GM19025 (cell line): ENCODE data around the gene ZNF106.
A peak's percentile ranks its signal among the peaks of the same experiment; 100 is the strongest.

Experiments
- ATAC-seq: cut with Tn5 transposase; IDR thresholded peaks from one replicate; pipeline ENCODE4 v1.9.1; 2021; ENCODE audit warnings: mild to moderate bottlenecking, low read depth, moderate library complexity; ENCODE audit not compliant: unreplicated experiment

The ZNF106 gene

GRCh38 chr15:42483677-42484076, 7.3 kb downstream of the ZNF106 start:
- ATAC-seq: no peak

- no peak for ATAC-seq
Observed at GRCh38 chr15:42482701-42483100, 8.2 kb downstream of the ZNF106 start.

- no peak for ATAC-seq
Observed at GRCh38 chr15:42474827-42475226, 16.1 kb downstream of the ZNF106 start.

GRCh38 chr15:42471002-42471401, 19.9 kb downstream of the ZNF106 start:
- no peak for ATAC-seq

- no peak for ATAC-seq
Observed at GRCh38 chr15:42465520-42466259, 25.3 kb downstream of the ZNF106 start.

- ATAC-seq: no peak
Observed at GRCh38 chr15:42461261-42461660, 29.7 kb downstream of the ZNF106 start.

GRCh38 chr15:42457445-42458442, 33.2 kb downstream of the ZNF106 start:
- ATAC-seq: peak; percentile 64

DNA sequence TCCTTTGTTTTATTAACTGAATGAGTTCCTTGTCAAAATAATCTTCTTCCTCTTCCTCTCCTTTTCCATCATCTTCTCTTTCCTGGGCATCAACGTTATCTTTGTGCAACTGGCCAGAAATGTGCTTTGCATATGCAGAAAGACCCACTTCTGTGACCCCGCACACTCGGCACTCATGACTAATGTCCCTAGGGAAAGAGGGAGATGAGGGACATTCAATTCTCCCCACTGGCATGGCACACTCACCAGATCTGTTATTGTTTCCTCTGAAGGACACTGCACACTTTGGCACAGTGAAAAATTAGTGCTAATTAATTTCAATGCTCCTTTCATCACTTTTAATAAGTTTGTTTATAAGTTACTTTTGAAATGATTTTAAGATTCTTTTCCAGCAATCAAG, 34.0 kb downstream of the ZNF106 start:
- ATAC-seq: no peak

GRCh38 chr15:42456531-42456930, 34.4 kb downstream of the ZNF106 start:
- no peak for ATAC-seq

DNA sequence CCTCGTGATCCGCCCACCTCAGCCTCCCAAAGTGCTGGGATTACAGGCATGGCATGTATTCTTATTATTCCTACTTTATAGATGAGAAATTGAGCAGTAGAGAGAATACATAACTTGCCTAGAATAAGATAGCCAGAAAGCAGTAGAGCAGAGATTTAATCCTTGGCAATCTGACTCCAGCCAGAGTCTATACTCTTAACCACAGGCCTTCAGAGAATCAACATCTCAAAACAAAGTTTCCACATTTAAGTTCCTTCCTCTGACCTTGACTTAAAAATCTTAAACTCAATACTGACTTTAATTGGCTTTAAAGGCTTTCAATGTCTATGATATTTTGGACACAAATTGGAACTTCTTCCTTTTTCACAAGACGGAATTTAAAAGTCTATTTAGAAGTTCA, 37.1 kb downstream of the ZNF106 start:
- no peak for ATAC-seq

GRCh38 chr15:42450425-42450790, 40.5 kb downstream of the ZNF106 start:
- ATAC-seq: no peak

- no peak for ATAC-seq
Observed at GRCh38 chr15:42449770-42450424, 41.0 kb downstream of the ZNF106 start.

DNA sequence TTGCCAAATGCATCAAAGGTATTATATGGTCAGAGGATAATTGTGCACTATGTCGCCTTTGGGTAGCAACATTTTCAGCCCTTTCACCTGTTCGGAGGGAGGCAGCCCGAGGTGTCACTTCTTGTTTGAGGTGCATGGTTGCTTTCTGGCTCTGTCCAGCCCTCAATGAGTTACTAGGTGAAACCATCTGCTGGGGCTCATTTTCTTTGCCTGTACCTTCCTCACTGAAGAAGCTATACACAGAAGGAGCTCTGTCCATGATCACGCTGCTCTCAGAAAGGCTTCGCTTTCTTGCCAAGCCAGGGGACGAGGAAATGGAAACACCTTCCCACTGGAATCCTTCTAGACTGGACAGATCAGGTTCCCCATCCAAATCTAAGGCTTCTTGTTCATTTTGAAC, 42.7 kb downstream of the ZNF106 start:
- ATAC-seq: no peak

- no peak for ATAC-seq
Observed at GRCh38 chr15:42447599-42447998, 43.3 kb downstream of the ZNF106 start.

DNA sequence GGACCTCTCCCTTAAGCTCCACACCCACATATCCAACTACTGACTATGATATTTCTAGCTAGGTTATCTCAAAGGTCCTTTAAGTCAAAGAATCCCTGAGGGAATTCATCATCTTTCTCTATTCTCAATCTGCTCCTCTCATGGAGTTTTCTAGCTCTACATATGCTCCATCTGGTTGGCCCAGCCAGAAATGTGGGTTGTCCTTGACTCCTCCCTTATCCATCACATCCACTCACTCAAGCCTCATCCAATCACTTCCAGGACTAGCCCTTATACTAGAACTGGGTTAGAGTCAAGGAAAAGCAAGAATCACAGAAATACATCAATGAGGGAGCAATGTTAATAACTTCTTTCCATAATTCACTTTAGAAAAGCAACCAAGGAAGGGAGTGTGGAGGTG, 45.4 kb downstream of the ZNF106 start:
- no peak for ATAC-seq

DNA sequence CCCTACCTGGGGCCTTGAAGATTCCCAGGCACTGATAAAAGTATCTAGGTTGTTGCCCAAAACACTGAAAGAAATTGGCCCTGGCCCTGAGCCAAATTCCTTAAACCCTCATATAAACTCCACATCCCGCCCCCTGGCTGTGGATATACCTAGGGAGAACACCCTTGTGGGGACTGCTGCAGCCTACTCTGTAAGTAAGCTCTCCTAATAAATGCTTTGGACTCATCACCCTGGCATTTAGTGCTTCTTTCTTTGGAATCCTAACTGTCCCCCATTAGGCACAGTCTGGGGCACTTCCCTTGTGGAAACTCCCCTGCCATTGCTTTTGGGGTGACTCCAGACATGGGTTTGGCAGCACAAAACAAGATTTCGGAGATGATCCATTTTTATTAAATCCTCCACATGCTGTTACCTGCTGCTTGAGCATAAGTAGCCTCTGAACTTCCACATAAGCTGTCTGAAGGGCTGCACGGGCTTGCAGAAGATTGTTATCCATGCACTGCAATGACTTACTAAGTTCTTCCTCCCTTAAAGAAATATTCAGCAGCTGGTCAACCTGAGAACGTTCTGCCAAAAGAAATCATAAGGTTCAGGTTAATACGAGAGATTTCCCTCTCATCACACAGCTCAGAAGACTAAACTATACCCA, 46.4 kb downstream of the ZNF106 start:
- no peak for ATAC-seq

GRCh38 chr15:42427429-42428223, 63.3 kb downstream of the ZNF106 start:
- no peak for ATAC-seq

DNA sequence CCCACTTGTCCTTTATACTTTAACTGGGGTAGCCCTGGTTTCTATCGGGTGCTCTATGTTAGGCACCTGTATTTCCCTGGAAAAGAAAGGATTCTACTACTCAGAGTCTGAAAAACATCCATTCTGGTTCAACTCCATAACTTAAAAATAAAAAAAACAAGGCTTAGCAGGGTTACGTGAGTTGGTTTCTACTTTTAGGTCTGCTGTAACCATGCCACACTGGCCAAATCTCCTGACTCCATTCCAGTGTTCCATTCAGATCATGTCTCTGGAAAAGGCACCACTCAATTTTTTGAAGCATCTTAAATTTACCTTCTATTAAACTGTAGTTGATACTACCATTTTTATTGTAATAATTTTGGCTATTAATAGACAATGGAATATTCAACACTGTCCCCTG, 69.6 kb downstream of the ZNF106 start:
- no peak for ATAC-seq

- ATAC-seq: no peak
Observed at GRCh38 chr15:42419369-42419768, 71.6 kb downstream of the ZNF106 start.

- no peak for ATAC-seq
Observed at GRCh38 chr15:42413920-42414319, 77.0 kb downstream of the ZNF106 start.
